ENCODE data around the gene ELFN2.
A peak's percentile ranks its signal among the peaks of the same experiment; 100 is the strongest.

ELFN2 gene

GRCh38 chr22:37368058-37368457 is 59.2 kb downstream of the ELFN2 start:
- Mint-ChIP-seq H3K27ac (no peak overlapping the region), H3K4me1 (peaks cover 61% of the 10 kb centered on the region), H3K27me3 (ENCODE audit: low read depth, poor library complexity) (peaks cover 7% of the 10 kb centered on the region), H3K4me3 (no peak overlapping the region), H3K9me3 (no peaks in the 10 kb centered on the region), H3K36me3 (ENCODE audit: low read depth) (no peaks in the 10 kb centered on the region)
- DNase-seq, result no peak
- TF ChIP-seq CTCF (IDR thresholded peaks at IDR 0.05), result no peak

GRCh38 chr22:37366601-37367000 is 60.7 kb downstream of the ELFN2 start:
- peak overlapping the region; percentile 48 for H3K27ac Mint-ChIP-seq
- no peaks in the 10 kb centered on the region for H3K9me3 Mint-ChIP-seq
- no peak for TF ChIP-seq CTCF (IDR thresholded peaks at IDR 0.05)
- H3K27me3 Mint-ChIP-seq (ENCODE audit: low read depth, poor library complexity), result peaks cover 11% of the 10 kb centered on the region
- DNase-seq, result no peak
- no peaks in the 10 kb centered on the region for H3K36me3 Mint-ChIP-seq (ENCODE audit: low read depth)
- H3K4me1 Mint-ChIP-seq, result peaks cover 67% of the 10 kb centered on the region
- H3K4me3 Mint-ChIP-seq, result no peak overlapping the region

GRCh38 chr22:37365950-37366349 is 61.3 kb downstream of the ELFN2 start:
- Mint-ChIP-seq H3K36me3 (ENCODE audit: low read depth) (no peaks in the 10 kb centered on the region), H3K4me1 (peaks cover 73% of the 10 kb centered on the region), H3K9me3 (no peaks in the 10 kb centered on the region), H3K4me3 (peak overlapping the region; percentile 23), H3K27me3 (ENCODE audit: low read depth, poor library complexity) (peaks cover 14% of the 10 kb centered on the region), H3K27ac (peak overlapping the region; percentile 48)
- no peak for TF ChIP-seq CTCF (IDR thresholded peaks at IDR 0.05)
- no peak for DNase-seq

GRCh38 chr22:37363261-37363992 is 63.9 kb downstream of the ELFN2 start:
- H3K27me3 Mint-ChIP-seq (ENCODE audit: low read depth, poor library complexity), result peaks cover 12% of the 10 kb centered on the region
- no peak for DNase-seq
- no peak overlapping the region for H3K4me3 Mint-ChIP-seq
- no peak for TF ChIP-seq CTCF (IDR thresholded peaks at IDR 0.05)
- peaks cover 90% of the 10 kb centered on the region for H3K4me1 Mint-ChIP-seq
- H3K36me3 Mint-ChIP-seq (ENCODE audit: low read depth), result no peaks in the 10 kb centered on the region
- H3K9me3 Mint-ChIP-seq, result no peaks in the 10 kb centered on the region
- no peak overlapping the region for H3K27ac Mint-ChIP-seq

- Mint-ChIP-seq H3K4me1 (peaks cover 83% of the 10 kb centered on the region), H3K4me3 (no peak overlapping the region), H3K36me3 (ENCODE audit: low read depth) (no peaks in the 10 kb centered on the region), H3K27ac (no peak overlapping the region), H3K9me3 (no peaks in the 10 kb centered on the region), H3K27me3 (ENCODE audit: low read depth, poor library complexity) (peaks cover 17% of the 10 kb centered on the region)
- DNase-seq, result no peak
- TF ChIP-seq CTCF (IDR thresholded peaks at IDR 0.05), result no peak
Measured at GRCh38 chr22:37362621-37363020, 64.7 kb downstream of the ELFN2 start.

GRCh38 chr22:37358917-37359316 is 68.4 kb downstream of the ELFN2 start:
- TF ChIP-seq CTCF (IDR thresholded peaks at IDR 0.05), result no peak
- no peaks in the 10 kb centered on the region for H3K36me3 Mint-ChIP-seq (ENCODE audit: low read depth)
- peaks cover 53% of the 10 kb centered on the region for H3K4me1 Mint-ChIP-seq
- H3K9me3 Mint-ChIP-seq, result no peaks in the 10 kb centered on the region
- no peak overlapping the region for H3K4me3 Mint-ChIP-seq
- no peak overlapping the region for H3K27ac Mint-ChIP-seq
- H3K27me3 Mint-ChIP-seq (ENCODE audit: low read depth, poor library complexity), result peaks cover 28% of the 10 kb centered on the region
- no peak for DNase-seq
